NCI-H82 treated with DMSO at 0.1 percent for 48 hours (cell line): ENCODE measurements around the gene GPR89A.
"Not testable (repeated sequence)": the region's sequence is repeated elsewhere in the genome, so short reads cannot be mapped to it uniquely, and the experiment has no call there.

Experiments used
- DNase-seq: peaks from one replicate; lab custom pipeline; 2025; ENCODE audit not compliant: unreplicated experiment; lab: John Stamatoyannopoulos, UW

GPR89A gene

DNA sequence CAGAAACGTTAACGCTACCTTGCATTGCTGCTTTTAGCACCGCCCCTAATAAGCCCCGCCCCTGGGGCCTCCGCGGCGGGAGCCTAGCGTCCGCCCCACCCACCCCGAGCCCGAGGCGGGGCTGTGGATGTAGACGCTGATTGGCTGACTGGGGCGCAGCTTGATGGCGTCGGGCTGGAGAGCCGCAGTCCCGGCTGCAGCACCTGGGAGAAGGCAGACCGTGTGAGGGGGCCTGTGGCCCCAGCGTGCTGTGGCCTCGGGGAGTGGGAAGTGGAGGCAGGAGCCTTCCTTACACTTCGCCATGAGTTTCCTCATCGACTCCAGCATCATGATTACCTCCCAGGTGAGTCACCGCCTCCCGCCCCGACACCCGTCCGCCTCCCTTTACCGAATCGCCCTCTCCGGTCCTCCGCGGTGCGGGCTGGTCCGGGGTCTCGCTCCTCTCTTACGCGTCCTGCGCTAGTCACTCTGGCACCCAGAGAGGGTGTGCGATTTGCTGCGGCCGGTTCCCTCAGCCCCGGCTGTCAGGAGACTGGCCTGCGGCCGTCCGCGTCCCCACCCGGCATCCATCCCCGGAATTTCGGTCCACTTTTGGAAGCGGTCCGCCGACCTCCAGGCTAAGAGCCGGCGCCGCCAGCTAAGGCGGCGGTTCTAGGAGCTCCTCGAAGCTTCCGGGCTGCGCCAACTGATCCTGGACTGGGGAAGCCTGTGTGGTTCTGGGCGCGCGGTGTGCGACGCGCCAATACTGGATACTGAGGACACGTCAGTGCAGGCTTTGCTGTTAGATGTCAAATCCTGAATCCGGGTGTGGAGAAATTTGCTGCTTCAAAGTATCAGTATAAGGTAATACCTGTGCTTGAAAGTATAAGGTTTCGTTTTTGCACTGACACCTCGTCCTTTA, at the start of gene GPR89A:
Gene GPR89A (plus strand): TSS at position 156 of the 901 bp plus-strand sequence. CDS start 146 bp downstream, at position 302.
- peak; percentile 81 for DNase-seq

DNA sequence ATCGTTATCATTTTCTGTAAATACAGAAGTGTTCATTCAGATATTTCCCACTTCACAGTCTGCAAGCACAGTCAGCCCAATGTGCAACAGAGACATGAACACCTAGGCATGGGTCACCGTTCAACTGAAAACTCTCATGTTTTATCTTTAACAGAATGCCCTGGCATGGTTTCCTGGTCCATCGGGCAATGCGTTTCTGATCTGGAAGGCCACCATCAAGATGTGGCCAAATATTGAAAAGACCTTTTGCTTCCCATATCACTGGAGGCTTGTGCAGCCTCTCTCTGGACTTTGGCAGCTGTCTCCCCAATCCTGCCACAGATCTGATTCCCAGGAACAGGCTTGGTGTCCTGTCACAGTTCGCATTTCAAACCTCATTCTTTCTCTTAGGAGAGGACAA, 21.0 kb upstream of the GPR89A start:
- DNase-seq: not testable (repeated sequence)

DNA sequence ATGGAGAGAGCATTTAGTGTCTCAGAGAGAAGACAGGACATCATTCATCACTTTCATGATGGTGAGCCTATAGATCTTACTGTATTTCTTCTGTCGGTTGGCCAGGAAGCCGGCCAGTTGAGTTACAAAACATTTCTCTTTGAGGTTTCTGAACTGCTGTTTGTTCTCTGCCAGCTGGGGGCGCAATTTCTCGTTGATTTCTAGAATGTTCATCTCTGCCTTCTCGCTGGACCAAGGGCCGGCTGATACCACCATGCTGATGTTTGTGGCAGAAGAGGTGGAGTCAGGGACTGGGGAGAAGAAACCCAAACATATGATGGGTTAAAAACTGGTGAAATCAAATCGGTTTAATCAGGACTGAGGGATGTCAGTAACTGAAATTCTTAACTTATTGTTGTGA, 17.0 kb upstream of the GPR89A start:
- not testable (repeated sequence) for DNase-seq

DNA sequence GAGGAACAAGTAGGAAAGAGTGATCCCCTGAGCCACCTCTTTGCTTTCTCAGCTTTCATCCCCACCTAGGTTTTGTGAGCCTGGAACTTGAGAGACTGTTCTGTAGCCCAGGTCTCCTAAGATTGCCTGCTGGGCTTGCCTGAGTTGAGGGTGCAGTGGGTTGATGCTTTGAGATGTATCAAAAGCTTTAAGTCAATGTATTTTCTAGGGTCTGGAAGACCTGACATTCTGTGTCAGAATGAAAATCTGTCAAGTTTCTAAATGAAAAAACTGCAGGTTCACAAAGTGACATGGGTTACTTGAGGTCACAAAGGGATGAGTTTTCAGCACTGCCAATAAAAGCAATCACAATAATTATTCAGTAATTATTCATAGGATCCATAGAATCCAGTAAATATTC, 15.4 kb upstream of the GPR89A start:
- DNase-seq: not testable (repeated sequence)

DNA sequence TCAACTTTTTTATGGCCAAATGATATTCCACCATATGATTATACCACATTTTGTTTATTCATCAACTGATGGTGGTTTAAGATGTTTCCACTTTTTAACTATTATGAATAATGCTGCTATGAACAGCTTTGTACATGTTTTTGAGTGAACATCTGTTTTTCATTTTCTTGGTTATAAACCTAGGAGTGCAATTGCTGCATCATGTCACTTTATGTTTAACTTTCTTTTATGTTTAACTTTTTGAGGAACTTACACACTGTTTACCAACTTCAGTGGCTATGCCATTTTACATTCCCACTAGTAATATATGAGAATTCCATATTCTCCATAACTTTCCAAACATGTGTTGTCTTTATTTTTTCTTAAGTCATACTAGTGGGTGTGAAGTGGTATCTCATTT, 12.4 kb upstream of the GPR89A start:
- not testable (repeated sequence) for DNase-seq

DNA sequence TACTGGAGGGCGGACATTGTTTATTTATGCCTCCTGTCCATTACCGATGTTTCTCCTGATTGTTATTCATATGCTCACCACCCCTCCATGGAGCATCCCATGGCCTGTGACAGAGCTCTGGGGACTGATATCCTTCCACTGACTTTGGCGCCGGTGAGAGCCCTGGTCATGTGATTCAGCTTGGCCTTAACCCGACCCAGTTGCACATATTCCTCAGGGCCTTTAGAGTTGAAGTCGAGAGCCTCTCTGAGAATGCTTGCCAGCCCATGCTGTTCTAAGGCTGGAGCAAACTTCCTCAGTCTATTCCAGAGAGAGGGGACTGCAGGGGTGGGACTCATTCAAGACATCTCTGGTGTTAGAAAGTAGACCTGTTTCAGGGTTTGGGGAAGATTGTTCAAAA, 11.6 kb upstream of the GPR89A start:
- DNase-seq: not testable (repeated sequence)

DNA sequence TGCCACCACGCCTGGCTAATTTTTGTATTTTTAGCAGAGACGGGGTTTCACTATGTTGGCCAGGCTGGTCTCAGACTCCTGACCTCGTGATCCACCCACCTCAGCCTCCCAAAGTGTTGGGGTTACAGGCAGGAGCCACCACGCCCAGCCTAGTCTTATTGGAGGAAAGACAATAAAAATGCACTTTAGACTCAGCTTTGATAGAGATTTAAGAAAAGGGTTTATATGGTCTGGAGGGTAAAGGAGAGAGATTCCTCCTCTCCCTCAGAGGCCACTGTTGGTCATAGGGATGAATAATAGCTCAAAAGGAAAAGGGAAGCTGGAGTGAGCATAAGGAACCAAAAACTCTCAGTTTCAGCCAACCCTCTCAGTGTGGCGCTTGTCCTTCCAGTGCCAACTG, 8.4 kb upstream of the GPR89A start:
- DNase-seq: not testable (repeated sequence)

DNA sequence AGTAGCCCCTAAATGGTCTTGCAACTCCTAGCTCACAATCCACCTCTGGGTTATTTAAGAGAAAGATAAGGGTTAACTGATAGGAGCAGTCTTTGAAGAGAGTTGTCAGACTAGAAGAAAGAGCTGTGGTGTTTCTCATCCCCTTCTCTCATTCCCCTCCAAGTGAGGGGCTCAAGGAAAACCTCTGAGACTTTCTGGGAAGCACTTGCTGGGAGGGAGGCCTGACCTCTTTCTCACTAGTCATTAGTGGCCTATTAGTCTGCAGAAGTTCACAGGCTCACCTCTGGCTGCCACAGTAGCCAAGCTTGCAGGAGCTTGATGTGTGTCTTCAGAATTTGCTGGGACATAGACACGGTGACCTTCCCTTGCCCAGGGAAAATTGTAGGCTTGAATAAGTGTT, 6.2 kb upstream of the GPR89A start:
- DNase-seq: no peak

DNA sequence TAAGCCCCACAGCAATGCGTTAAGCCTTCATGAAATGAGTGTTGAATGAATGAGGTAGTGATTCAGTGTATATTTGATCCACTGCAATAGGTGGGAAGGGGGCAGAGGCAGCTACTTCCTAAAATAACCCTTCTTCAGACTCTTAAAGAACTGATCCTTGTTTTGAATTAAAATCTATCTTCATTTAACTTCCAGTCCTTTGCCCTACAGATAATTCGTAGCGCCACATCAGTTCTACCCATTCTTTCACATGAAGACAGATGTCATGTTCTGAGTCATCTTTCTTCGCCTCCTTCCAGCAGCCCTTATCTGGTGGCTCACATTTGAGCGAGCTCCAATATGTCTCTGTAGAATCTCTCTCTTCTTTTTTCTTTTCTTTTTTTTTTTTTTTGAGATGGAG, 948 bp upstream of the GPR89A start:
- DNase-seq: not testable (repeated sequence)

DNA sequence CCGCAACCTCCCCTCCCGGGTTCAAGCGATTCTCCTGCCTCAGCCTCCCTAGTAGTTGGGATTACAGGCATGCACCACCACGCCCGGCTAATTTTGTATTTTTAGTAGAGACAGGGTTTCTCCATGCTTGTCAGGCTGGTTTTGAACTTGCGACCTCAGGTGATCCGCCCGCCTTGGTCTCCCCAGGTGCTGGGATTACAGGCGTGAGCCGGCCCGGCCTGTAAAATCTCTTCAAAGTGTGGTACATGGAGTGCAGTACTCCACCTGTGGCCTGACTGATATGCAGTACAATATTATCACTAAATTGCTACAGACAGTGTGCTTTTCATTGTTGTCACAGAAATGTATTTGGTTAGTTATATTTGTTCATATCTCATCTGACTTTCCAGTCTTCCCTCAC, 499 bp upstream of the GPR89A start:
- DNase-seq: not testable (repeated sequence)

DNA sequence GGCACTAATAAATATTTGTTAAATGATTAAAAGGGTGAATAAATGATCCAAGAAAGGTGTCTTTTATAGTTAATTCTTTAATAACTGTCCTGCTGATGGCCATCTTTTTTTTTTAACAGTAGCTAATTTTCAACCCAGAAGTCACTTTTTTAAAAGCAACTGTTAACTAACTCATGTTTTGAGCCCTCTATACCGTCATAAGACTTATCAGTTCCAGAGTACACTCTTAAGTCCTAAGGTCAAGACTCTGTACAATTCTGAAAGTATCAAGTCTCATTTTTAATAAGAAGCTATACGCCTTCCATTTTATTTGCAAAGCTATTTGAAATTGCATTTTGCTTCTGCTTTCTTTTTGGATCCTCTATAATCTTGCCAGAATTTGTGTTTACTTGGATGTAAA, 3.0 kb downstream of the GPR89A start:
- not testable (repeated sequence) for DNase-seq

DNA sequence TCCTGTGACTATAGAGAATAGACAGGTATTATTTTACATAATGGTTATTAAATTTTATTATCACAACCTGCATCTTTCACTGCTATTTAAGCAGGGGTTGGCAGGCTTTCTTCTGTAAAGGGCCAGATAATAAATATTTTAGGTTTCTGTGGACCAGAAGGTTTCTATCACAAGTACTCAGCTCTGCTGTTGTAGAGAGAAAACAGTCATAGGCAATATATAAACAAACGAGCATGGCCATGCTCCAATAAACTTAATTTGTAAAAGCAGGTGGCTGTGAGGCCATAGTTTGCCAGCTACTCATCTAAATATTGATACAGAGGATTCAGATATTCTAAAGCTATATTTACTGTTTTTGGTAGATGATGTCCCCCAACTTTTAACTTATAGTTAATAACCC, 12.3 kb downstream of the GPR89A start:
- not testable (repeated sequence) for DNase-seq

DNA sequence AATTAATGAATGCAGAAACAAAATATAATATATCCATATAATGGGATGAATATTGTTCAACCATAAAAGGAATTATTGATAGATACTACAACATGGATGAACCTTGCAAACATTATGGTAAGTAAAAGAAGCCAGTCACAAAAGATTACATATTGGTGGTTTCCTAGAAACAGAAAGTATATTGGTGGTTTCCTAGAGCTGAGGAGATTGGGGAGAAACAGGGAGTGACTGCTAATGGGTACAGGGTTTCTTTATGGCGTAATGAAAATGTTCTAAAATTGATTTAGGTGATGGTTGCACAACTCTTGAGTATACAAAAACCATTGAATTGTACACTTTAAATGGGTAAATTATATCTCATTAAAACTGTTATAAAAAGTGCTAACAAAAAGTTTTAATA, 14.4 kb downstream of the GPR89A start:
- not testable (repeated sequence) for DNase-seq

DNA sequence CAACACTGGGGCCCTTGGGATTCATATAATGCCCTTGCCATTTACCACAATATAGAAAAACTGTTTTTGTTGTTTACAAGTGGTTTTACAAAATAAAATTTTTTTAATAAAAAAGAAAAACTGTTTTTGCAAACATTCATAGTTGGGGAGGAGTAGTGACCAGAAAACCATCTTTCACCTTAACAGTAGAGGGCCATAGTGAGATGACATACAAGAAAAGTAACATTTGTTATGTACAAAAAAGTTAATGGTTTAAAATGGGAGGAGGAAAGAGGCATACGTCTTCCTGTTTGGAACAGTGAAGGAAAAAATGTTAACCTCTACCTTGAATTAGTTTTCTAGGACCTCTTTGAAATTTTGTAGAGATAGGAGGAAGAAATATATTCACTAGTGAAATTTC, 28.4 kb downstream of the GPR89A start:
- not testable (repeated sequence) for DNase-seq

DNA sequence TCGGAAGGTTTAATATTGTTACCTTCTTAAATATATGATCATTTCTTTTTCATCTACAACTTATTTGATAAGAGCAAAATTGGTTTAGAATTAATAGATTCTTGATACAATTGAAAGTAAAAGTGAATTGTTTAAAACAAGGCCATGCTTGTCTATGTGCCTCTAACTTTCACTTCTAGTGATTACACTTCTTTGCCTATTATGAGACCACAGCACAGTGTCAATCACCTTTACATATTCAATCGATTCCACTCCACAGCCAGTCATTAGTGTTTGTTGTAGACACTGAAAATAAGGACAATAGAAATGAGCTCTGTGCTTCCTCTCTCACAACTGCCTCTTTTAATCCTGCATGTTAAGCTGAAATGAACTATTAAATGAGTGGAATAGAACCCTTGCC, 34.1 kb downstream of the GPR89A start:
- DNase-seq: not testable (repeated sequence)

DNA sequence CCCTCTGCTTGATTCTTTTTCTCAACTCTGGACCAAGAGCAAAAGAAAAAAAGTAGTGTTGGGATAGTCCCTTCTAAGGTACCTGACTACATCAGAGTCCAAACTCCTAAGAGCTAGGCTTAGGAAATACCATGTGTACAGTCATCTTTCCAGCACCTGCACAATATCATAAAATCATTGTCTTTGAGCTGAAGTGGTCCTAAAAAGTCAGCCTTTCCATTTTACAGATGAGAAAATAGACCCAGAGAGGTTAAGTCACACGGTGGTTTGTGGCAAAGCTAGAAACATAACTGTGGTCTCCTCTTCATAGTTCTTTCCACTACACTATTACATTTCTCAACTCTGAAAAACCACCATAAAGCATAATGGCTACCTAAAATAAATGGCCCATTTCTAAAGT, 36.2 kb downstream of the GPR89A start:
- DNase-seq: not testable (repeated sequence)

DNA sequence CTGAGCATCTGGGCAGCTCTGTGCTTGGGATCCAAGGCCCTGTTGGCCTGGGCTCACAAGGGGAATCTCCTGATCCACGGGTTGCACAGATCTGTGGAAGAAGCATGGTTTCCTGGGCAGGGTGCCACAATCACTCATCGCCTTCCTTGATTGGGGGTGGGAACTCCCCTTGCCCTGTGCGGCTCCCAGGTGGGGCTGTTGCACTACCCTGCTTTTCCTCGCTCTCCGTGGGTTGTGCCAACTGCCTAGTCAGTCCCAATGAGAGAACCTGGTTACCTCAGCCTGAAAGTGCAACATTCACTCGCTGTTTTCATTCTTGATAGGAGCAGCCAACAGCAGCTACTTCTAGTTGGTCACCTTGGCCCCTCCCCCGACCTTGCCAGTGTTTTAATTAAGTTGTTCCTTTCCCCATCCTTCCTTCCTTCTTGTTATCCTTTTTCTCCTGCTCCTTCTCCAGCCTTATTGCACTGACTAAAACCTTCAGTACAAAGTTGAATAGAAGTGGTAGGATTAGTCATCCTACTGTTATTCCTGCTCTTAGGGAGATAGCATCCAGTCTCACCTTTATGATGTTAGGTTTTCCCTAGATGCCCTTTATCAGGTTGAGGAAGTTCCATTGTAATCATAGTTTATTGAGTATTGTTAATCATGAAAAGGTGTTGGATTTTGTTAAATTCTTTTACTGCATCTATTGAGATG, 48.6 kb downstream of the GPR89A start:
- DNase-seq: not testable (repeated sequence)

DNA sequence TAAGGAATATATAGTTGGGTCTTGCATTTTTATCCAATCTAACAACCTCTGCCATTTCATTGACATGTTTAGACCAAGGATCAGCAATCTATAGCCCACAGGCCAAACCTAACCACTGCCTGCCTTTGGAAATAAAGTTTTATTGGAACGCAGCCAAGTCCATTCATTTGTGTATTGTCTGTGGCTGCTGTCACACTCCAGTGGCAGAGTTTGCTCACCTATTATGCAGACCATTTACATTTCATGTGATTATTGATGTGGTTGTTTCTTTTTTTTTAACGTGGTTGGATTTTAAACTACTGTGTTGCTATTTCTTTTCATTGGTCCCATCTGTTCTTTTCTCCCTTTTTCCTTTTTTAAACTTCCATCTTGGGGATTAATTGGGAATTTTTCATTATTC, 54.7 kb downstream of the GPR89A start:
- not testable (repeated sequence) for DNase-seq

DNA sequence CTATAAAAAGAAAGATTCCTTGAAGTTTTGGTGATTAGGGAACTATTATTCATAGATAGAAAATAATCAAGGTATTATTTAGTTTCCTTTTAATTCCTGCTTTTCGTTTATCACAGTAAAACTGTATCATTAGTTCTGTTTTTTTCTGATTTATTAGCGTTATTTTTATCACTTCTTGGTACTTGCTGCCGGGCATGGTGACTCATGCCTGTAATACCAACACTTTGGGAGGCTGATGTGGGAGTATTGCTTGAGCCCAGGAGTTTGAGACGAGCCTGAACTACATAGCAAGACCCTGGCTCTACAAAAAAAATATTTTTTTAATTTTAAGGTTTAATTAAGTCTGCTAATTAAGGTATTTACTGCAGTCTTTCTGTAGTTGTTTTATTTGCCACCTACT, 57.2 kb downstream of the GPR89A start:
- not testable (repeated sequence) for DNase-seq

DNA sequence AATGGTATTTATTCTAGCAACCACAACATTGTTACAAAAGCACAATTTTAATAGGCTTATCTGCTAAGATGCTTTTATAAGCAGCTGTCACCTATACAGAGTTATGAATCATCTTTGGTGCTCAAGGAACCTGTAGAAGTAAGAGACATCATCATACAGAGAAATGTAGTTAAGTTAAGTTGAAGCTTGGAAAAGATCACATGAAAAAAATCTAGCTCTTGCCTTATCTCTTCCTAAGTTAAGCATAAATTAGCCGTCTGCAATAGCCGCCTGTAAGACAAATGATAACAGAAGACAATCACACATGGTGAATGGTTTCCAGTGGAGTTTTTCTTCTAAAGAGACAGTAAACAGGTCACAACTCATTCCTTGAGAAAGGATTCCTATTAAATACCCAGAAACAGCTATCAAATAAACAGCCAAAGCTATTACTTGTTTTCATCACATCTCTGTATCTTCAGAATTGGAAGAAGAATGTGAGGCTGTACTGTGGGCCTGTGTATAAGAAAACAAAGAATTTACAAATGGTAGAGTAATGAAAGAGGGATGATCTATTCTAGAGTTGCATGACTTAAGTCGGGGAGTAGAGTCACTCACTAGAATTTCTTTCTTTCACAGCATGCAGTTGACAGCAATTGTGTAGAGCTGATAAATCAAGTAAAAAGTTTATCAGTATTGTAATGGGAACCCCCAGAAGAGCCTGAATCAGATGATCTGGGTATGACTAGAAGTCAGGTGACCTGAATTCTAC, 63.4 kb downstream of the GPR89A start:
- not testable (repeated sequence) for DNase-seq

DNA sequence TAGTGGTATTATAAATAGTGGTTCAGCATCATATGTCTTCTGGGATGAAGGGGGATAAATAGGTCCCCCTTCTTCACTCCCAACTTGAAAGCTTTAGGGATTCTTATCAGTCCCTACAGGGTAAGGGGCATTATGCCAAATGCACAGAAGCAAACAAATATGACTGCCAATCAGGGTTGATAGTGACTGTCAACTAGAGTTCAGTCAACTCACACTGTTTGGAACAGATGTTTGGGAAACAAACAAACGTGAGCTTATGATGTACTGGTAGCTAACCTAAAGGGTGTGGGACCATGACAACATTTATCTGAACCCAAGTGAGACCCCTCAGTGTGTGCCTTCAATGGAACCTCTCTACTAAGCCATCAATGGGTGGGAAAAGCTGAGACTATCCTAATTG, 65.4 kb downstream of the GPR89A start:
- DNase-seq: not testable (repeated sequence)
